ENCODE measurements around the gene CCDC116.
"Not testable (repeated sequence)": the region's sequence is repeated elsewhere in the genome, so short reads cannot be mapped to it uniquely, and the experiment has no call there.

The CCDC116 gene

DNA sequence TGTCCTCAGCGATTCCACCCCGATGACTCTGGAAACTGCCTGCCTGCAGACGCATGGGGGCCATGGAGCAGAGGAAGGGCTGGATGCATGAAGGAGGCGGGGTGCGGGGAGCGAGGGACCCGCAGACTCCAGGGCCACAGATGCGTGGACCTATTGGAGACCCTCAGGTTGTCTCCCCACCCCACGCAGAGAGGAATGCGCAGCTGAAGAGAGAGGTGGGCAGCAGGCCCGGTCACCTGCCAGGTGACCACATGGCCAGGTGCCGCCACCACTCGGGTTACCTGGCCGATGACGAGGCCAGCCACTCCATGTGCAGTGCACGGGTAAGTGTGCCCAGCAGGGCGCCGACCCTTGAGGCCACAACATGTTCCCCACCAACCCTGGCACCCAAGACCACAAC, 371 bp downstream of the CCDC116 start:
- no peak for TF ChIP-seq CTCF (IDR thresholded peaks at IDR 0.05; ENCODE audit: low read depth, low read length)
- H3K4me3 ChIP-seq (ENCODE audit: low read depth, low read length) = no peak overlapping the region
- DNase-seq (ENCODE audit: low read depth, low spot score) = no peak
- in situ Hi-C loops (cut with HindIII; ENCODE audit: low sequenced_read_pairs) = no loop called here

- no peak for DNase-seq (ENCODE audit: low read depth, low spot score)
- TF ChIP-seq CTCF (IDR thresholded peaks at IDR 0.05; ENCODE audit: low read depth, low read length) = no peak
- H3K4me3 ChIP-seq (ENCODE audit: low read depth, low read length) = no peak overlapping the region
- in situ Hi-C loops (cut with HindIII; ENCODE audit: low sequenced_read_pairs) = no loop called here
These were observed 921 bp downstream of the CCDC116 start for GRCh38 chr22:21633481-21633880.

DNA sequence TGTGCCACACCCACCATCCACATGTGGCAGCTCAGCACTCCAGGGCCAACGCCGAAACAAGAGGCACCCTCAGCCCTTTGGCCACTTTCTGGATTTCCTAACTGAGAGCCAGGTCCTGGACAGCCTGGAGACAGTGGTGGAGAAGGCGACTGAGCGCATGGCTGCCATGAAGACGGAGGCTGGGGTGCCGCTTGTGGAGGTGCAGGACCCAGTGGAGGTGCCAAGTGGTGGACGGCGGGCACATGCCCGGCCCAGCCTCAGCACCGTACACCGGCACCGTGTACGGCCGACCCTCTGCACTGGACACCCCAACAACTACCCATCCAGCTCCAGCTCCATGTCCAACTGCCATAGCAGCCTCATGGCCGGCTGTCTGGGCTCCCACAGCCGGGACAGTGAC, 1.5 kb downstream of the CCDC116 start:
- DNase-seq (ENCODE audit: low read depth, low spot score) = no peak
- in situ Hi-C loops (cut with HindIII; ENCODE audit: low sequenced_read_pairs) = no loop called here
- TF ChIP-seq CTCF (IDR thresholded peaks at IDR 0.05; ENCODE audit: low read depth, low read length) = no peak
- no peak overlapping the region for H3K4me3 ChIP-seq (ENCODE audit: low read depth, low read length)

DNA sequence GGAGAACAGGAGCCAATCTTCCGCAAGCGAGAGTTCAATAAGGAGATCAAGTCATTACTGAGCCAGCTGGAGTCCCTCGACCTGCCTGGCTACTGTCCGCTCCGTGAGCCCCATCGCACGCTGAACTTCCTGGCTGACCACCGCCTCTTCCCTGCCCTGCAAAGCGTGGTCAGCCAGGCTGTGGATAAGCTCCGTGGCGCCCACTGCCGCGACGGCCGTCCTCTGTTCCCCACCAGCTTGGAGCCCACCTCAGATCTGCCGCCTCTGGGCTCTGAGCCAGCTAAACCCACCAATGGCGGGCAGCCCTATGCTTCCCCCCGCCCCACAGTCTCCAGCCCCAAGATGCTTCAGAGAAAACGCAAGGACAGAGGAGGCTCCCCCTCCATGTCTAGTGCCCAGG, 2.3 kb downstream of the CCDC116 start:
- TF ChIP-seq CTCF (IDR thresholded peaks at IDR 0.05; ENCODE audit: low read depth, low read length) = no peak
- H3K4me3 ChIP-seq (ENCODE audit: low read depth, low read length) = no peak overlapping the region
- in situ Hi-C loops (cut with HindIII; ENCODE audit: low sequenced_read_pairs) = no loop called here
- DNase-seq (ENCODE audit: low read depth, low spot score) = no peak

DNA sequence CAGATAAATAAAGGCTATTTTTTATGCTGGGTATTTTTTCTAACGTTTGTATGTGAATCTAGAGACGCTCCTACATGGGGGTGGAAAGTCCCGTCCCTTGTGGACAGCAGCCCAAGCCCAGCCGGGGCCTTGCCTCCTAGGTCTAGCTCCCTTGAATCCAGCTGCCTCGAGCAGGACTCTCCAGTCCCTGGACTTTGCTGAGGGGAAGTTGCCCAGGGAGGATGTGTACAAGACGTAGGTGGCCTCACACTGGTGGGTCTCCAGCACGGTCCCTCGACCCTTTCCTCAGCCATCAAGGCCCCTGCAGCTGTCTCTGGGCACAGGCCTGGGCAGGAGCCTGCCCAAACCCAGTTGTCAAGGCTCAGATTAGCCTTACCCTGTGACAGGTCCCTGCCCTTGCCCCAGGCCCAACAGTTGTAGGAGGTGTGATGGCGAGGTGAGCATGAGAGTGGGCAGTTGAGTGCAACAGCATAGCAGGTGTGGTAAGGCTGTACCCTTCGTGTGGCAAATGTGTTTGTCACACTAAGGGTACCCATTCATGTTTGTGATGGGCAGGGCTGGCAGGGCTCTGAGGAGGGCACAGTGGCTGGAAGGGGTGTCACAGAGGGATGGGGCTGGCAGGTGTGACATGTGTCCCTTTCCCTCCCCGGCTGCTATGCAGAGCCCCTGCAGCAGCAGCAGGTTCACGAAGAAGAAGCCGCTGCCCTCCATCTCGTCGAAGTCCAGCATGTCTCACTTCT, 3.4 kb downstream of the CCDC116 start:
- in situ Hi-C loops (cut with HindIII; ENCODE audit: low sequenced_read_pairs) = no loop called here
- no peak for DNase-seq (ENCODE audit: low read depth, low spot score)
- no peak overlapping the region for H3K4me3 ChIP-seq (ENCODE audit: low read depth, low read length)
- TF ChIP-seq CTCF (IDR thresholded peaks at IDR 0.05; ENCODE audit: low read depth, low read length) = no peak

DNA sequence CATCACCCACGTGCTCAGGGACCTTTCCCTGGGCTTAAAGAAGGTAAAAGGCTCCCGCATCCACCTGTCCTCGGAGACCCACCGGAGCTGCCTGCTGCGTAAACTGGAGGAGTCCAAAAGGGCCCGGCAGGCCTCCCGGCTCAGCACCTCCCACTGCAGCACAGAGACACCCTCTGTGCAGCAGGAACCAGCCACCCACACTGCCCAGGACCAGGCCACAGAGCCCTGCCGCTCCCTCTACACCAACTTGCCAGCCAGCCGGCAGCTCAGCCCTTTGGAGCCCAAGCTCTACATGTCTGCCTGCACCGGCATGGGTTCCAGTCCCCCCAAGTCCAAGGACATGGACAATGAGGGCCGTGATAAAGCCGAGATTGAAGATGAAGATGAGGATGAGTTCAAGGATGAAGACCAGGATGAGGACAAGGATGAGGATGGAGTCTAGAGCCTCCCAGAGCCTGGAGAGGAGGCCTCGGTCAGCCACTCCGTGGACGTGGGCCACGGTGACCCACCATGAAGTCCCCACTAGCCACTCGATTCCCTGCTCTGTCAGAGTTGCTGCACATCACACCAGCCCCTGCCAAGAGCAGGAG, 4.2 kb downstream of the CCDC116 start:
- no peak overlapping the region for H3K4me3 ChIP-seq (ENCODE audit: low read depth, low read length)
- in situ Hi-C loops (cut with HindIII; ENCODE audit: low sequenced_read_pairs) = no loop called here
- no peak for TF ChIP-seq CTCF (IDR thresholded peaks at IDR 0.05; ENCODE audit: low read depth, low read length)
- no peak for DNase-seq (ENCODE audit: low read depth, low spot score)

DNA sequence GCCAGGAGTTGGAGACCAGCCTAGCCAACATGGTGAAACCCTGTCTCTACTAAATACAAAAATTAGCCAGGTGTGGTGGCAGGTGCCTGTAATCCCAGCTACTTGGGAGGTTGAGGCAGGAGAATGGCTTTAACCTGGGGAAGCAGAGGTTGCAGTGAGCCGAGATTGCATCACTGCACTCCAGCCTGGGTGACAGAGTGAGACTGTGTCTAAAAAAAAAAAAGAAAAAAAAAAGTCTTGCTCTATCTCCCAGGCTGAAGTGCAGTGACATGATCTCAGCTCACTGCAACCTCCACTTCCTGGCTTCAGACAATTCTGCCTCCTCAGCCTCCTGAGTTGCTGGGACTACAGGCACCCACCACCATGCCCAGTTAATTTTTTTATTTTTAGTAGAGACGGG, 4.9 kb downstream of the CCDC116 start:
- DNase-seq (ENCODE audit: low read depth, low spot score); H3K4me3 ChIP-seq (ENCODE audit: low read depth, low read length); in situ Hi-C loops (cut with HindIII; ENCODE audit: low sequenced_read_pairs): not testable (repeated sequence)

Data from astrocyte of the spinal cord (primary cell).